Stimulated activated naive B cell treated with anti-CD40 and anti-IgM and Interleukin-4, amounts not matched to agents 10 μg/mL and 1 μg/mL and 100 μg/mL, for 72 hours (primary cell): ENCODE data around the gene DCUN1D4.

Experiments
- ATAC-seq, 2 donors: fragments of 150-1000 bp; cut with Tn5 transposase; replicated peaks; 2 replicates each; pipeline ENCODE4 v1.10.0; 2021; ENCODE audit warnings: moderate library complexity in 1 of 2
- DNase-seq: peaks from one replicate; pipeline ENCODE4 v3.0.0; 2021
- H3K27ac Mint-ChIP-seq: one replicate; pipeline ENCODE4 v1.8.0; 2022; ENCODE audit warnings: mild to moderate bottlenecking, mixed read lengths
- H3K27me3 Mint-ChIP-seq, 2 donors: one replicate each; pipeline ENCODE4 v1.8.0; 2022; ENCODE audit warnings: mixed read lengths in 2 of 2
- H3K36me3 Mint-ChIP-seq, 2 donors: one replicate each; pipeline ENCODE4 v1.8.0; 2022; ENCODE audit warnings: mixed read lengths in 2 of 2, mild to moderate bottlenecking in 1 of 2
- H3K4me1 Mint-ChIP-seq, 2 donors: one replicate each; pipeline ENCODE4 v1.8.0; 2022; ENCODE audit warnings: mixed read lengths in 2 of 2, mild to moderate bottlenecking in 1 of 2
- H3K4me3 Mint-ChIP-seq, 2 donors: one replicate each; pipeline ENCODE4 v1.8.0; 2022; ENCODE audit warnings: mild to moderate bottlenecking in 2 of 2, mixed read lengths in 2 of 2, moderate library complexity in 1 of 2
- H3K9me3 Mint-ChIP-seq, 2 donors: one replicate each; pipeline ENCODE4 v1.8.0; 2022; ENCODE audit warnings: mixed read lengths in 2 of 2, mild to moderate bottlenecking in 1 of 2

DCUN1D4 gene

GRCh38 chr4:51845055-51845426 lies 2.1 kb downstream of the DCUN1D4 start:
- Mint-ChIP-seq H3K27me3 (no peaks in the 10 kb centered on the region), H3K4me3 (peak overlapping the region; percentile 94 to 98), H3K4me1 (peaks cover 5 to 23% of the 10 kb centered on the region in 2 donors), H3K9me3 (peaks cover 0 to 2% of the 10 kb centered on the region in 2 donors), H3K36me3 (peaks cover 2 to 4% of the 10 kb centered on the region in 2 donors), H3K27ac (peak overlapping the region; percentile 82)
- no peak for ATAC-seq
- no peak for DNase-seq

GRCh38 chr4:51845711-51846110 lies 2.8 kb downstream of the DCUN1D4 start:
- DNase-seq (no peak), ATAC-seq (no peak)
- Mint-ChIP-seq H3K4me3 (no peak overlapping the region), H3K36me3 (peaks cover 2 to 4% of the 10 kb centered on the region in 2 donors), H3K27me3 (no peaks in the 10 kb centered on the region), H3K27ac (no peak overlapping the region), H3K9me3 (peaks cover 0 to 2% of the 10 kb centered on the region in 2 donors), H3K4me1 (peaks cover 5 to 30% of the 10 kb centered on the region in 2 donors)

- Mint-ChIP-seq H3K27ac (no peak overlapping the region), H3K9me3 (peaks cover 0 to 2% of the 10 kb centered on the region in 2 donors), H3K4me3 (no peak overlapping the region), H3K4me1 (peaks cover 18 to 45% of the 10 kb centered on the region in 2 donors), H3K27me3 (no peaks in the 10 kb centered on the region), H3K36me3 (peaks cover 0 to 4% of the 10 kb centered on the region in 2 donors)
- DNase-seq: no peak
- ATAC-seq: no peak
Observed at GRCh38 chr4:51849430-51849829, 6.5 kb downstream of the DCUN1D4 start.

- Mint-ChIP-seq H3K4me3 (no peak overlapping the region), H3K27ac (no peak overlapping the region), H3K4me1 (peaks cover 19 to 45% of the 10 kb centered on the region in 2 donors), H3K9me3 (no peaks in the 10 kb centered on the region), H3K27me3 (no peaks in the 10 kb centered on the region), H3K36me3 (peaks cover 0 to 5% of the 10 kb centered on the region in 2 donors)
- no peak for DNase-seq
- no peak for ATAC-seq
Observed at GRCh38 chr4:51850294-51850693, 7.3 kb downstream of the DCUN1D4 start.

- H3K4me1 Mint-ChIP-seq: peaks cover 24 to 49% of the 10 kb centered on the region in 2 donors
- peaks cover 0 to 4% of the 10 kb centered on the region in 2 donors for H3K36me3 Mint-ChIP-seq
- H3K27ac Mint-ChIP-seq: no peak overlapping the region
- no peaks in the 10 kb centered on the region for H3K27me3 Mint-ChIP-seq
- H3K9me3 Mint-ChIP-seq: no peaks in the 10 kb centered on the region
- DNase-seq: no peak
- ATAC-seq: peak in 1 of 2 donors; percentile 22
- no peak overlapping the region for H3K4me3 Mint-ChIP-seq
Observed at GRCh38 chr4:51851090-51851936, 8.4 kb downstream of the DCUN1D4 start.

- no peak for ATAC-seq
- no peak overlapping the region for H3K4me3 Mint-ChIP-seq
Observed at GRCh38 chr4:51851937-51852290, 9.0 kb downstream of the DCUN1D4 start.

GRCh38 chr4:51853027-51853682 lies 10.2 kb downstream of the DCUN1D4 start:
- Mint-ChIP-seq H3K9me3 (no peaks in the 10 kb centered on the region), H3K4me3 (no peak overlapping the region), H3K27me3 (no peaks in the 10 kb centered on the region), H3K4me1 (peaks cover 29 to 54% of the 10 kb centered on the region in 2 donors), H3K27ac (no peak overlapping the region), H3K36me3 (peaks cover 6 to 14% of the 10 kb centered on the region in 2 donors)
- ATAC-seq (no peak), DNase-seq (no peak)

More at GRCh38 chr4:51851937-51852290, 9.0 kb downstream of the DCUN1D4 start:
- DNase-seq: no peak
- no peaks in the 10 kb centered on the region for H3K27me3 Mint-ChIP-seq
- peaks cover 0 to 4% of the 10 kb centered on the region in 2 donors for H3K36me3 Mint-ChIP-seq
- peaks cover 24 to 49% of the 10 kb centered on the region in 2 donors for H3K4me1 Mint-ChIP-seq
- H3K27ac Mint-ChIP-seq: no peak overlapping the region
- no peaks in the 10 kb centered on the region for H3K9me3 Mint-ChIP-seq

GRCh38 chr4:51855270-51855669 lies 12.3 kb downstream of the DCUN1D4 start:
- H3K36me3 Mint-ChIP-seq: peaks cover 7 to 16% of the 10 kb centered on the region in 2 donors
- H3K27ac Mint-ChIP-seq: no peak overlapping the region
- H3K9me3 Mint-ChIP-seq: no peaks in the 10 kb centered on the region
- H3K27me3 Mint-ChIP-seq: no peaks in the 10 kb centered on the region
- DNase-seq: no peak
- H3K4me3 Mint-ChIP-seq: no peak overlapping the region
- H3K4me1 Mint-ChIP-seq: peaks cover 28 to 53% of the 10 kb centered on the region in 2 donors
- ATAC-seq: peak; percentile 31 to 55

GRCh38 chr4:51855751-51856150 lies 12.8 kb downstream of the DCUN1D4 start:
- no peak overlapping the region for H3K4me3 Mint-ChIP-seq
- H3K36me3 Mint-ChIP-seq: peaks cover 7 to 16% of the 10 kb centered on the region in 2 donors
- H3K27ac Mint-ChIP-seq: no peak overlapping the region
- ATAC-seq: no peak
- H3K9me3 Mint-ChIP-seq: no peaks in the 10 kb centered on the region
- H3K4me1 Mint-ChIP-seq: peaks cover 28 to 48% of the 10 kb centered on the region in 2 donors
- no peak for DNase-seq
- no peaks in the 10 kb centered on the region for H3K27me3 Mint-ChIP-seq

- H3K4me1 Mint-ChIP-seq: peaks cover 17 to 34% of the 10 kb centered on the region in 2 donors
- H3K36me3 Mint-ChIP-seq: peaks cover 7 to 16% of the 10 kb centered on the region in 2 donors
- no peak for DNase-seq
- no peak overlapping the region for H3K27ac Mint-ChIP-seq
- H3K4me3 Mint-ChIP-seq: no peak overlapping the region
- no peaks in the 10 kb centered on the region for H3K27me3 Mint-ChIP-seq
- no peak for ATAC-seq
- no peaks in the 10 kb centered on the region for H3K9me3 Mint-ChIP-seq
Observed at GRCh38 chr4:51858605-51859202, 15.8 kb downstream of the DCUN1D4 start.

- H3K4me1 Mint-ChIP-seq: peaks cover 17 to 29% of the 10 kb centered on the region in 2 donors
- no peak for ATAC-seq
- peaks cover 7 to 18% of the 10 kb centered on the region in 2 donors for H3K36me3 Mint-ChIP-seq
- H3K27me3 Mint-ChIP-seq: no peaks in the 10 kb centered on the region
- H3K4me3 Mint-ChIP-seq: no peak overlapping the region
- no peak overlapping the region for H3K27ac Mint-ChIP-seq
- H3K9me3 Mint-ChIP-seq: no peaks in the 10 kb centered on the region
- no peak for DNase-seq
Observed at GRCh38 chr4:51859476-51860031, 16.6 kb downstream of the DCUN1D4 start.

GRCh38 chr4:51862199-51862598 lies 19.2 kb downstream of the DCUN1D4 start:
- H3K4me1 Mint-ChIP-seq: peaks cover 9 to 14% of the 10 kb centered on the region in 2 donors
- H3K27ac Mint-ChIP-seq: no peak overlapping the region
- H3K4me3 Mint-ChIP-seq: no peak overlapping the region
- no peaks in the 10 kb centered on the region for H3K27me3 Mint-ChIP-seq
- ATAC-seq: no peak
- H3K9me3 Mint-ChIP-seq: no peaks in the 10 kb centered on the region
- no peak for DNase-seq
- peaks cover 14 to 33% of the 10 kb centered on the region in 2 donors for H3K36me3 Mint-ChIP-seq

- H3K36me3 Mint-ChIP-seq: peaks cover 12 to 31% of the 10 kb centered on the region in 2 donors
- H3K27ac Mint-ChIP-seq: no peak overlapping the region
- H3K4me1 Mint-ChIP-seq: peaks cover 7 to 11% of the 10 kb centered on the region in 2 donors
- no peak for ATAC-seq
- no peak for DNase-seq
- H3K27me3 Mint-ChIP-seq: no peaks in the 10 kb centered on the region
- no peak overlapping the region for H3K4me3 Mint-ChIP-seq
- H3K9me3 Mint-ChIP-seq: no peaks in the 10 kb centered on the region
Observed at GRCh38 chr4:51862781-51863180, 19.8 kb downstream of the DCUN1D4 start.

- ATAC-seq (no peak), DNase-seq (no peak)
- Mint-ChIP-seq H3K4me1 (peaks cover 5 to 6% of the 10 kb centered on the region in 2 donors), H3K27me3 (no peaks in the 10 kb centered on the region), H3K36me3 (peaks cover 12 to 28% of the 10 kb centered on the region in 2 donors), H3K9me3 (no peaks in the 10 kb centered on the region), H3K4me3 (no peak overlapping the region), H3K27ac (no peak overlapping the region)
Observed at GRCh38 chr4:51865717-51866116, 22.8 kb downstream of the DCUN1D4 start.
